Measurements from ENCODE around the gene B4GALNT3. TPM values are rescaled to one million over a fixed set of nuclear protein-coding genes. Genes with fewer than 3 reads are reported as not detected.

B4GALNT3 gene
- total RNA-seq, 4 donors from 2014 or later, result 0.20 to 1.9 (median 0.82) TPM

- Histone ChIP-seq H3K27ac (no peak overlapping the region), H3K4me3 (no peak overlapping the region), H3K4me1 (no peaks in the 10 kb centered on the region), H3K27me3 (peaks cover 0 to 6% (median 5%) of the 10 kb centered on the region in 3 donors), H3K9me3 (no peaks in the 10 kb centered on the region), H3K36me3 (no peaks in the 10 kb centered on the region)
- DNase-seq (no peak), ATAC-seq (no peak)
- no peak for TF ChIP-seq POLR2A (IDR thresholded peaks at IDR 0.05)
- TF ChIP-seq, protein P1, sequence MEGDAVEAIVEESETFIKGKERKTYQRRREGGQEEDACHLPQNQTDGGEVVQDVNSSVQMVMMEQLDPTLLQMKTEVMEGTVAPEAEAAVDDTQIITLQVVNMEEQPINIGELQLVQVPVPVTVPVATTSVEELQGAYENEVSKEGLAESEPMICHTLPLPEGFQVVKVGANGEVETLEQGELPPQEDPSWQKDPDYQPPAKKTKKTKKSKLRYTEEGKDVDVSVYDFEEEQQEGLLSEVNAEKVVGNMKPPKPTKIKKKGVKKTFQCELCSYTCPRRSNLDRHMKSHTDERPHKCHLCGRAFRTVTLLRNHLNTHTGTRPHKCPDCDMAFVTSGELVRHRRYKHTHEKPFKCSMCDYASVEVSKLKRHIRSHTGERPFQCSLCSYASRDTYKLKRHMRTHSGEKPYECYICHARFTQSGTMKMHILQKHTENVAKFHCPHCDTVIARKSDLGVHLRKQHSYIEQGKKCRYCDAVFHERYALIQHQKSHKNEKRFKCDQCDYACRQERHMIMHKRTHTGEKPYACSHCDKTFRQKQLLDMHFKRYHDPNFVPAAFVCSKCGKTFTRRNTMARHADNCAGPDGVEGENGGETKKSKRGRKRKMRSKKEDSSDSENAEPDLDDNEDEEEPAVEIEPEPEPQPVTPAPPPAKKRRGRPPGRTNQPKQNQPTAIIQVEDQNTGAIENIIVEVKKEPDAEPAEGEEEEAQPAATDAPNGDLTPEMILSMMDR (IDR thresholded peaks at IDR 0.05 in 4 of 5, conservative IDR thresholded peaks at IDR 0.05 in 1 of 5), result no peak
- intact Hi-C loops (cut with DNase I; ENCODE audit: low total_unique reads), result no loop called here
- in situ Hi-C loops (cut with MboI; ENCODE audit: low sequenced_read_pairs in 4 of 4), result loop anchor here in 2 of 4 donors (5.0 kb wide), 2 partner anchors 95 to 100 kb away; no protein-coding TSS in a partner anchor
These were observed 82.8 kb downstream of the B4GALNT3 start for GRCh38 chr12:542395-543113.

DNA sequence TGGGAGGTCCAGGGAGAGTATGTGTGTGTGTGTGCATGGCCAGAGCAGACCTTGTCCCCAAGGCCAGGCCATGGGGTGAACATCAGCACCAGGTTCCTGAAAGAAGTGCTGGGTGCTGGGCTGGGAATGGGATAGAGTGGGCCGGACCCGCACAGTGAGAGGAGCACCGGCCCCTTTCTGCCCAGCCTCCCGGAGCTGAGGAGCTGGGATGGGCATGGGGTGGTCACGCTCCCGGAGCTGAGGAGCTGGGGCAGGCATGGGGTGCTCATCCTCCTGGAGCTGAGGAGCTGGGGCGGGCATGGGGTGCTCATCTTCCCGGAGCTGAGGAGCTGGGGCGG, 83.3 kb downstream of the B4GALNT3 start:
- peaks cover 0 to 6% (median 5%) of the 10 kb centered on the region in 3 donors for H3K27me3 ChIP-seq
- intact Hi-C loops (cut with DNase I; ENCODE audit: low total_unique reads), result no loop called here
- no peaks in the 10 kb centered on the region for H3K4me1 ChIP-seq
- H3K9me3 ChIP-seq, result no peaks in the 10 kb centered on the region
- DNase-seq (no peak), ATAC-seq (no peak)
- no peaks in the 10 kb centered on the region for H3K36me3 ChIP-seq
- H3K4me3 ChIP-seq, result no peak overlapping the region
- TF ChIP-seq POLR2A (IDR thresholded peaks at IDR 0.05), result no peak
- TF ChIP-seq, protein P1 (IDR thresholded peaks at IDR 0.05 in 4 of 5, conservative IDR thresholded peaks at IDR 0.05 in 1 of 5), result no peak
- in situ Hi-C loops (cut with MboI; ENCODE audit: low sequenced_read_pairs in 4 of 4), result loop anchor here in 2 of 4 donors (5.0 kb wide), 2 partner anchors 96 to 101 kb away; no protein-coding TSS in a partner anchor
- H3K27ac ChIP-seq, result no peak overlapping the region

DNA sequence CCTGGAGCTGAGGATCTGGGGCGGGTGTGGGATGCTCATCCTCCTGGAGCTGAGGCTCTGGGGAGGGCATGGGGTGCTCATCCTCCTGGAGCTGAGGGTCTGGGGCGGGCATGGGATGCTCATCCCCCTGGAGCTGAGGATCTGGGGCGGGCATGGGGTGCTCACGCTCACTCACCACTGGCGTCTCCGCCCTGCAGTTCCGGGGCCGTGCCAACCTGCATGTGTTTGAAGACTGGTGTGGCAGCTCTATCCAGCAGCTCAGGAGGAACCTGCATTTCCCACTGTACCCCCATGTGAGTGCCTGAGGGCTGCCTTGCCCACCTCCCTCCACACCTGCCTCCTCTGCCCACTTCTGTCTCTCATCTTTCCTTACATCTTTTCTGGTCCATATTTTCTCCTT, 84.4 kb downstream of the B4GALNT3 start:
- Histone ChIP-seq H3K4me3 (no peak overlapping the region), H3K27ac (no peak overlapping the region), H3K27me3 (peaks cover 0 to 6% (median 5%) of the 10 kb centered on the region in 3 donors), H3K9me3 (no peaks in the 10 kb centered on the region), H3K4me1 (no peaks in the 10 kb centered on the region), H3K36me3 (no peaks in the 10 kb centered on the region)
- ATAC-seq (no peak), DNase-seq (no peak)
- in situ Hi-C loops (cut with MboI; ENCODE audit: low sequenced_read_pairs in 4 of 4), result loop anchor here in 2 of 4 donors (5.0 kb wide), 2 partner anchors 97 to 102 kb away; no protein-coding TSS in a partner anchor
- intact Hi-C loops (cut with DNase I; ENCODE audit: low total_unique reads), result no loop called here
- TF ChIP-seq POLR2A (IDR thresholded peaks at IDR 0.05), result no peak
- TF ChIP-seq, protein P1 (IDR thresholded peaks at IDR 0.05 in 4 of 5, conservative IDR thresholded peaks at IDR 0.05 in 1 of 5), result no peak

GRCh38 chr12:544941-545635, 85.3 kb downstream of the B4GALNT3 start:
- intact Hi-C loops (cut with DNase I; ENCODE audit: low total_unique reads), result no loop called here
- no peak overlapping the region for H3K27ac ChIP-seq
- no peak overlapping the region for H3K4me3 ChIP-seq
- no peaks in the 10 kb centered on the region for H3K4me1 ChIP-seq
- TF ChIP-seq, protein P1 (IDR thresholded peaks at IDR 0.05 in 4 of 5, conservative IDR thresholded peaks at IDR 0.05 in 1 of 5), result no peak
- TF ChIP-seq POLR2A (IDR thresholded peaks at IDR 0.05), result no peak
- DNase-seq (no peak), ATAC-seq (no peak)
- H3K9me3 ChIP-seq, result no peaks in the 10 kb centered on the region
- in situ Hi-C loops (cut with MboI; ENCODE audit: low sequenced_read_pairs in 4 of 4), result loop anchor here in 2 of 4 donors (5.0 kb wide), 2 partner anchors 98 to 103 kb away; no protein-coding TSS in a partner anchor
- no peaks in the 10 kb centered on the region for H3K36me3 ChIP-seq
- peaks cover 0 to 6% (median 5%) of the 10 kb centered on the region in 3 donors for H3K27me3 ChIP-seq

Data from gastrocnemius medialis (tissue), 4 donors.